ENCODE results near the gene CCL27. TPM values are rescaled to one million over a fixed set of nuclear protein-coding genes. Genes with fewer than 3 reads are reported as not detected.

The CCL27 gene
- total and polyA plus RNA-seq, 2 donors, result 4.4 to 48.4 TPM

DNA sequence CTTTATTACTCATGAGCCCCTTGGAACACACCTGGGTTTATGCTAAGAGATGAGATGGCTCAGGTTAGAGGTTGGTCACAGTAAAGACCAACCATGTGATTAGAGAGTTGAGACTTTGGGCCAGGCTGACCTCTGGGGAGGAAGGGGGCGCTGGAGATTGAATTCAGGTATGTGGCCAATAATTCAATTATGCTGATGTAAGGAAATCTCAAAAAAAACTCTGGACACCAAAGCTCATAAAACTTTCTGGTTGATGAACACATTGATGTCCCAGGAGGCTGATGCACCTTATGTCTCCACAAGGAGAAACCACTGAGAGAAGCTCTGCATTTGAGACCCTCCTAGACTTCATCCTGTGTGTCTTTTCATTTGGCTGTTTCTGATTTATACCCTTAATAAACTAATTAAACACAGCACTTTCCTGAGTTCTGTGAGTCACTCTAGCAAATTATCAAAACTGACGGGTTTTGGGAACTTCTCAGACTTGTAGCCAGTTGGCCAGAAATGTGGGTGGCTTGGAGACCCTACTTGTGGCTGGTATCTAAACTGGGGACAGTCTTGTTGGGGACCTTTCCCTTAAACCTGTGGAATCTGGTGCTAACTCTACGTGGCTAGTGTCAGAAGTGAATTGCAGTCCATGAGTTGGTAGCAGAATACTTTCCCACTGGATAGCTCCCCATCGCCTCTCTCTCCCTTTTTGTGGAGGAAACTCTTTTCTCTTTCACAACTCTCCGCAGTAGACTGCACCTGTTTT lies 7.5 kb upstream of the CCL27 start:
- 97% methylated on average over 5 of the region's 5 CpGs for WGBS
- H3K36me3 ChIP-seq (ENCODE audit: control insufficient read depth in 2 of 2, insufficient read depth in 2 of 2, low read length in 1 of 2), result no peaks in the 10 kb centered on the region
- peaks cover 0 to 6% of the 10 kb centered on the region in 2 donors for H3K9me3 ChIP-seq (ENCODE audit: control insufficient read depth in 2 of 2, insufficient read depth in 1 of 2, low read length in 1 of 2)
- peaks cover 4 to 11% of the 10 kb centered on the region in 2 donors for H3K4me1 ChIP-seq (ENCODE audit: control insufficient read depth in 2 of 2, insufficient read depth in 2 of 2, low read length in 2 of 2)
- DNase-seq (ENCODE audit: low read depth in 6 of 9, low spot score in 9 of 9), result no peak
- H3K4me3 ChIP-seq (ENCODE audit: low read length in 2 of 2), result no peak overlapping the region
- H3K27ac ChIP-seq (ENCODE audit: low read depth in 1 of 2, low read length in 1 of 2), result no peak overlapping the region
- H3K27me3 ChIP-seq (ENCODE audit: control insufficient read depth in 2 of 2, insufficient read depth in 1 of 2, low read length in 1 of 2), result no peaks in the 10 kb centered on the region

DNA sequence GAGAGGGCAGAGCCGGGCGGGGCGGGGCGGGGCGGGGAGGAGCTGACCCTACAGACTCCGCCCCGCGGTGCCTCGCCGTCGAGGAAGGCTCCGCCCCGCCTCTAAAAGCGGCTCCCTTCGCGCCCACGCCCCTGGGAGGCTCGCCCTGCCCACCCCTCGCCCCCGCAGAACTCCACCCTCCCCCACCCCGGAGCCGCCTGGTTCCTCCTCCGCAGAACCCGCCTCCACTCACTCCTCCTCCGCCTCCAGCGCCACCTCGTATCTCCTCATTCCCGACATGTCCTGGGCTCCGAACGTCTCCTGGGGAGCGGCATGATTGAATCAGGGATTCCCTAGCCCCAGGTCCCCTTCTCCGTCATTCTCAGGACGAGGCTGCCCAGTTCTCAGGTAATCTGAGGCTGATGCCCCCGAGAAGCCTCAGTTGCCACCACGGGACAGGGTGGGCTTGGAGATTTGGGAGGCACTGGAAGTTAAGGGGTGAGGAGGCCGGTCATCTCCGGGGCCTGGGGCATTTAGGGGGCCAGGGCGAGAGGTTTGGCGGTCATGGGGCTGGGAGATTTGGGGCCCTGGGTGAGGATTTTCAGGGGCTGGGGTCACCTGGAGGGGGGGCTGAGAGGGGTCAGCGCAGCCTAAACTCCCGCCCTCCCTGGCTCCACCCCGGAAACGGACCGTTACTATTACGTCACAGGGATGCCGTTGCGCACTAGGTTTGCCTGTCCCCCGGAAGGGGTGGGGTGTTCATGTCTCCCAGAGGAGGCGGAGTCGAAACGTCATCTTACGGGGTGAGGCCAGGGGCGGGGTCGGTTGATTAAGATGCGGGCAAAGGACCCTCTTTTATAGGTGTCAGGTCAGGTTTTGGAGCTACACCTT lies 3.2 kb upstream of the CCL27 start:
- Histone ChIP-seq H3K27me3 (ENCODE audit: control insufficient read depth in 2 of 2, insufficient read depth in 1 of 2, low read length in 1 of 2) (no peaks in the 10 kb centered on the region), H3K27ac (ENCODE audit: low read depth in 1 of 2, low read length in 1 of 2) (peak overlapping the region; percentile 92), H3K36me3 (ENCODE audit: control insufficient read depth in 2 of 2, insufficient read depth in 2 of 2, low read length in 1 of 2) (no peaks in the 10 kb centered on the region), H3K4me1 (ENCODE audit: control insufficient read depth in 2 of 2, insufficient read depth in 2 of 2, low read length in 2 of 2) (peaks cover 19 to 38% of the 10 kb centered on the region in 2 donors), H3K4me3 (ENCODE audit: low read length in 2 of 2) (peak overlapping the region; percentile 60 to 76), H3K9me3 (ENCODE audit: control insufficient read depth in 2 of 2, insufficient read depth in 1 of 2, low read length in 1 of 2) (peaks cover 0 to 6% of the 10 kb centered on the region in 2 donors)
- peak; percentile 51 to 93 (median 86) for DNase-seq (ENCODE audit: low read depth in 6 of 9, low spot score in 9 of 9)
- 6% methylated on average over 55 of the region's 55 CpGs for WGBS

DNA sequence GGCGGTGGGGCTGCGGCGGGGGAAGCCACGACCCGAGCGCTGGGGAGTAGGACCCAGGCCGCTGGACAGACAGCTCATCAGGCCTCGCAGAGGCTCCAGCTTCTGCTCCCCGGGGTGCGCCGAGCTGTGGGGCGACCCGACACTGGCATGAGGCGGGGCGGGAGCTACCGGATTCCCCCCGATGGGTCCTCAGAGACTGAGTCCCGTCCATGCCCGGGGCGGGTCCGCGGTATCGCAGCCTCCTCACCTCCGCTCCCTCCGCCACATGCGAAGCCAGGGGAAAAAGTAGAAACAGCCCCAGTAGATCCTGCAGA lies 2.6 kb upstream of the CCL27 start:
- DNase-seq (ENCODE audit: low read depth in 6 of 9, low spot score in 9 of 9), result no peak
- Histone ChIP-seq H3K36me3 (ENCODE audit: control insufficient read depth in 2 of 2, insufficient read depth in 2 of 2, low read length in 1 of 2) (no peaks in the 10 kb centered on the region), H3K4me3 (ENCODE audit: low read length in 2 of 2) (peak overlapping the region; percentile 60 to 76), H3K9me3 (ENCODE audit: control insufficient read depth in 2 of 2, insufficient read depth in 1 of 2, low read length in 1 of 2) (peaks cover 0 to 6% of the 10 kb centered on the region in 2 donors), H3K4me1 (ENCODE audit: control insufficient read depth in 2 of 2, insufficient read depth in 2 of 2, low read length in 2 of 2) (peaks cover 19 to 38% of the 10 kb centered on the region in 2 donors), H3K27me3 (ENCODE audit: control insufficient read depth in 2 of 2, insufficient read depth in 1 of 2, low read length in 1 of 2) (no peaks in the 10 kb centered on the region), H3K27ac (ENCODE audit: low read depth in 1 of 2, low read length in 1 of 2) (peak overlapping the region; percentile 59 to 68)
- WGBS, result 2% methylated on average over 26 of the region's 26 CpGs

DNA sequence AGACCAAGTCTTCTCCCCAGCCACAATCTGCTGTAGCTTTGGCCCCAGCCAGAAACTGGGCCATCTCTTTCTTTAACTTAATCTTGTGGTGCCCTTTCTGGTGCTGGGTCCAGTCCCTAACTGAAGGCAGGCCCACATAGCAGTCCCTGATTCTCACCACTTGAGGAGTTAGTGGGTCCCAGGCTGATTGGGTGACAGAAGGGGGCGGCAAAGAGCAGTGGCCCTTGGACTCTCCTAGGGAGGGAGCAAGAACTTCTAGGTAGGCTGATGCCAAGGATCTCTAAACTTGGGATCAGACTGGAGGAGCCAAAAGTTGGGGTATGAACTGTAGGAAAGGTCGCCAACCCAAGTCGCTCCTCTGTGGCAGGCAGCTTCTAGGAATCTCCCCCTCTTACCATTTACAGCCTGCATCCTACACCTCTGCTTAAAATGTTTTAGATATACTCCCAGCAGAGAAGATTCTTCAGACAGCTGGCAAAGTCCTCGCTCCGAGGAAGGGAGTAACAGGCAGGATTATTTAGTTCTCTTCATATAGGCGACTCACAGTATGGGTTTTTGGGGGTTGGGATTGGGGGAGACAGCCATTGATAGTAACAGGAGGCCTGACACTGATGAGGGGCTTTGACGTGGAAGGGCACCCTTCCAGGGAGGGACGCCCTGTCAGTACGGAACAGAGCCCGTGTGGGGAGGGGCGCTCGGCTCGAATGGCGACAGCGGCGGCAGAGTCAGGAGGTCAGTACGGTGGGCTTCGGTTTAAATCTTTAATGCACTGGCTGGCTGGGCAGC lies 2.0 kb upstream of the CCL27 start:
- no peaks in the 10 kb centered on the region for H3K36me3 ChIP-seq (ENCODE audit: control insufficient read depth in 2 of 2, insufficient read depth in 2 of 2, low read length in 1 of 2)
- WGBS, result 18% methylated on average over 18 of the region's 18 CpGs
- H3K4me1 ChIP-seq (ENCODE audit: control insufficient read depth in 2 of 2, insufficient read depth in 2 of 2, low read length in 2 of 2), result peaks cover 19 to 38% of the 10 kb centered on the region in 2 donors
- DNase-seq (ENCODE audit: low read depth in 6 of 9, low spot score in 9 of 9), result peak; percentile 43 to 87 (median 59)
- H3K27me3 ChIP-seq (ENCODE audit: control insufficient read depth in 2 of 2, insufficient read depth in 1 of 2, low read length in 1 of 2), result no peaks in the 10 kb centered on the region
- peak overlapping the region; percentile 59 to 68 for H3K27ac ChIP-seq (ENCODE audit: low read depth in 1 of 2, low read length in 1 of 2)
- peaks cover 0 to 6% of the 10 kb centered on the region in 2 donors for H3K9me3 ChIP-seq (ENCODE audit: control insufficient read depth in 2 of 2, insufficient read depth in 1 of 2, low read length in 1 of 2)
- H3K4me3 ChIP-seq (ENCODE audit: low read length in 2 of 2), result peak overlapping the region; percentile 60 to 76

DNA sequence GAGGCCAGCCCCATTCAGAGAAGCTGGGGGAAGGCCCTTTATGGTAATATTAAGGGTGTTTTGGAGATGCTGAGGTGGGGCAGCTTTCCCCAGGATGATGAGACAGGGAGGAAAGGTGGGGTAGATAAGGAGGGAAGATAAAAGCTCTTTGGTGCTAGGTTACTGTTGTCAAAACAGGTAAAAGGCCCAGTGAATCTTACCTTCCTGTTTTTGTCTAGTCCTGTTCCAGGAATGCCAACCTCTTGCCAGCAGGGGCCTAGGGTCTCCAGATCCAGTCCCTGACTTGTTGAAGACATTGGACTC lies 797 bp upstream of the CCL27 start:
- Histone ChIP-seq H3K4me1 (ENCODE audit: control insufficient read depth in 2 of 2, insufficient read depth in 2 of 2, low read length in 2 of 2) (peaks cover 19 to 38% of the 10 kb centered on the region in 2 donors), H3K27me3 (ENCODE audit: control insufficient read depth in 2 of 2, insufficient read depth in 1 of 2, low read length in 1 of 2) (no peaks in the 10 kb centered on the region), H3K36me3 (ENCODE audit: control insufficient read depth in 2 of 2, insufficient read depth in 2 of 2, low read length in 1 of 2) (no peaks in the 10 kb centered on the region), H3K9me3 (ENCODE audit: control insufficient read depth in 2 of 2, insufficient read depth in 1 of 2, low read length in 1 of 2) (peaks cover 0 to 6% of the 10 kb centered on the region in 2 donors), H3K4me3 (ENCODE audit: low read length in 2 of 2) (no peak overlapping the region), H3K27ac (ENCODE audit: low read depth in 1 of 2, low read length in 1 of 2) (peak overlapping the region in 1 of 2 donors; percentile 8)
- DNase-seq (ENCODE audit: low read depth in 6 of 9, low spot score in 9 of 9), result no peak

DNA sequence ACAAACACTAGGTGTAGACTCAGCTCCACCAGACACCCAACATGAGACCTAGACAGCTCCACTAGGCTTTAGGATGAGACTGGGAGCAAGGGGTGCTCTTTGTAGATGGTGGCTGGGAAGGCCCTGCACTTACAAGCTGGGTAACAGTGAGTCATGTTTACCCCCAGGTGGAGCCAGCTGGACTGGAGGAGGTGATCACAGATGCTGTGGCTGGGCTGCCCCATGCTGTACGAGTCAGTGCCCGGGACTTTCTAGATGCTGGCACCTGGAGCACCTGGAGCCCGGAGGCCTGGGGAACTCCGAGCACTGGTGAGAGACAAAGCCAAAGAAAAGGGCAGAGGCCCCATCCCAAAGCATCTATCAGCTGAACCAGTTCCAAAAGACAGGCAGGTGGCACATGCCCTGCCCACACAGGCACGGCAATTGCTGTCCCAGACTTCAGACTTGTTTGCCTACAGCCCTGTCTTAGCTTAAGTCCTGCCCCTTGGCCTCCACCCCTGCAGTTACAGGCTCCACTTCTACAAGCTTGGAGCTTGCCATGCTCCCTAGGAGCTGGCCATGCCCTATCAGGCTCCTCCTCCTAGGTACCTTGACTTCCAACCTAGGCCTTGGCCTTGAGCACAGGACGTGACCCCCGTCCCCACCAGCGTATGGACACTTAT lies 2.7 kb downstream of the CCL27 start:
- Histone ChIP-seq H3K9me3 (ENCODE audit: control insufficient read depth in 2 of 2, insufficient read depth in 1 of 2, low read length in 1 of 2) (no peaks in the 10 kb centered on the region), H3K4me3 (ENCODE audit: low read length in 2 of 2) (no peak overlapping the region), H3K27ac (ENCODE audit: low read depth in 1 of 2, low read length in 1 of 2) (no peak overlapping the region), H3K36me3 (ENCODE audit: control insufficient read depth in 2 of 2, insufficient read depth in 2 of 2, low read length in 1 of 2) (no peaks in the 10 kb centered on the region), H3K27me3 (ENCODE audit: control insufficient read depth in 2 of 2, insufficient read depth in 1 of 2, low read length in 1 of 2) (no peaks in the 10 kb centered on the region), H3K4me1 (ENCODE audit: control insufficient read depth in 2 of 2, insufficient read depth in 2 of 2, low read length in 2 of 2) (peaks cover 12 to 24% of the 10 kb centered on the region in 2 donors)
- DNase-seq (ENCODE audit: low read depth in 6 of 9, low spot score in 9 of 9), result no peak
- 95% methylated on average over 8 of the region's 8 CpGs for WGBS

DNA sequence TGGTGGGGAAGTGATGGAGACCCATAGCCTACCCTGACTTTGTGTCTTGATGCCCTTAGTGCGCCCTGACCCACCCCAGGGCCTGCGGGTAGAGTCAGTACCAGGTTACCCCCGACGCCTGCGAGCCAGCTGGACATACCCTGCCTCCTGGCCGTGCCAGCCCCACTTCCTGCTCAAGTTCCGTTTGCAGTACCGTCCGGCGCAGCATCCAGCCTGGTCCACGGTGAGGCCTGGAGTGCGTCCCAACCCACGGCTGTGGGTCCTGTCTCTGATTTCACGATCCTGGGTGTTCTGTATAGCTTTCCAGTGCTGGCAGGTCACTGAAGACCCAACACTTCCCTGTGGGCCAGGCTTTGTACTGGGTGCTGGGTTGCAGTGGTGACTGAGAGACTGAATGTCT lies 4.0 kb downstream of the CCL27 start:
- WGBS, result 97% methylated on average over 14 of the region's 14 CpGs
- Histone ChIP-seq H3K27me3 (ENCODE audit: control insufficient read depth in 2 of 2, insufficient read depth in 1 of 2, low read length in 1 of 2) (no peaks in the 10 kb centered on the region), H3K9me3 (ENCODE audit: control insufficient read depth in 2 of 2, insufficient read depth in 1 of 2, low read length in 1 of 2) (no peaks in the 10 kb centered on the region), H3K27ac (ENCODE audit: low read depth in 1 of 2, low read length in 1 of 2) (no peak overlapping the region), H3K36me3 (ENCODE audit: control insufficient read depth in 2 of 2, insufficient read depth in 2 of 2, low read length in 1 of 2) (no peaks in the 10 kb centered on the region), H3K4me3 (ENCODE audit: low read length in 2 of 2) (no peak overlapping the region), H3K4me1 (ENCODE audit: control insufficient read depth in 2 of 2, insufficient read depth in 2 of 2, low read length in 2 of 2) (peaks cover 6 to 14% of the 10 kb centered on the region in 2 donors)
- no peak for DNase-seq (ENCODE audit: low read depth in 6 of 9, low spot score in 9 of 9)

DNA sequence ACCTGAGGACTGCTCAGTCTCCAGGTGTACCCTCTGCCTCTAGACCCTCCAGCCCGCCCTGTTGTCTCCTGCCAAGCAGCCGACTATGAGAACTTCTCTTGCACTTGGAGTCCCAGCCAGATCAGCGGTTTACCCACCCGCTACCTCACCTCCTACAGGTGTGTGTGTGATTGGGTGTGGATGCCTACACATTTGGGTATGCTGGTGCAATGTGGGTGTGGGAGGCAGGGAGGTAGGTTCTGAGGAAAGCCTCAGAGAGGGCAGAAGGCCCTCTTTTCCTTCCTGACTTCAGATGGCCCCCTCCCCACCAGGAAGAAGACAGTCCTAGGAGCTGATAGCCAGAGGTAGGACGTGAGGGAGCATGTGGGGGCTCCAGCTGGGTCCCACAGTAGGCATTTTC lies 5.5 kb downstream of the CCL27 start:
- DNase-seq (ENCODE audit: low read depth in 6 of 9, low spot score in 9 of 9), result no peak
- Histone ChIP-seq H3K4me3 (ENCODE audit: low read length in 2 of 2) (no peak overlapping the region), H3K4me1 (ENCODE audit: control insufficient read depth in 2 of 2, insufficient read depth in 2 of 2, low read length in 2 of 2) (peaks cover 0 to 13% of the 10 kb centered on the region in 2 donors), H3K36me3 (ENCODE audit: control insufficient read depth in 2 of 2, insufficient read depth in 2 of 2, low read length in 1 of 2) (no peaks in the 10 kb centered on the region), H3K27ac (ENCODE audit: low read depth in 1 of 2, low read length in 1 of 2) (no peak overlapping the region), H3K9me3 (ENCODE audit: control insufficient read depth in 2 of 2, insufficient read depth in 1 of 2, low read length in 1 of 2) (no peaks in the 10 kb centered on the region), H3K27me3 (ENCODE audit: control insufficient read depth in 2 of 2, insufficient read depth in 1 of 2, low read length in 1 of 2) (no peaks in the 10 kb centered on the region)
- WGBS, result 96% methylated on average over 5 of the region's 5 CpGs
